ENCODE data around the gene SSX2IP.

SSX2IP gene

DNA sequence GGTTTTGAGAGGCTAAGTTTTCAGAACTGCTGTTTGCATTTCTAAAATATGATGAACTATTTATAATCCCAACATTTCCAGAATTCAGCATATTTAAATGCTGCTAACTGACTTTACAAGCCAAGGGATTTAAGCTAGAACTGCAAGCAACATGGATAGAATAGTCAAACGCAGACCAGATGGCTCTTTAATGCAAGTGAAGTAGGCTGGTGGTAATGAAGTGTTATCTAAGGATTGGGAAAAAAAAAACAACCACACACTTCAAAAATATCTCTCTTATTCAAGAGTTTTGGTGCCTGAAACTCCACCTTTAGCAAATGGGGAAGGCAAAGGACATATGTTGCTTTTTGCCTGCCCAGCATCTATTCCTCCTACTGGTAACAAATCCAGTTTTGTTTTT is 20.9 kb upstream of the SSX2IP start:
- TF ChIP-seq, protein P1, sequence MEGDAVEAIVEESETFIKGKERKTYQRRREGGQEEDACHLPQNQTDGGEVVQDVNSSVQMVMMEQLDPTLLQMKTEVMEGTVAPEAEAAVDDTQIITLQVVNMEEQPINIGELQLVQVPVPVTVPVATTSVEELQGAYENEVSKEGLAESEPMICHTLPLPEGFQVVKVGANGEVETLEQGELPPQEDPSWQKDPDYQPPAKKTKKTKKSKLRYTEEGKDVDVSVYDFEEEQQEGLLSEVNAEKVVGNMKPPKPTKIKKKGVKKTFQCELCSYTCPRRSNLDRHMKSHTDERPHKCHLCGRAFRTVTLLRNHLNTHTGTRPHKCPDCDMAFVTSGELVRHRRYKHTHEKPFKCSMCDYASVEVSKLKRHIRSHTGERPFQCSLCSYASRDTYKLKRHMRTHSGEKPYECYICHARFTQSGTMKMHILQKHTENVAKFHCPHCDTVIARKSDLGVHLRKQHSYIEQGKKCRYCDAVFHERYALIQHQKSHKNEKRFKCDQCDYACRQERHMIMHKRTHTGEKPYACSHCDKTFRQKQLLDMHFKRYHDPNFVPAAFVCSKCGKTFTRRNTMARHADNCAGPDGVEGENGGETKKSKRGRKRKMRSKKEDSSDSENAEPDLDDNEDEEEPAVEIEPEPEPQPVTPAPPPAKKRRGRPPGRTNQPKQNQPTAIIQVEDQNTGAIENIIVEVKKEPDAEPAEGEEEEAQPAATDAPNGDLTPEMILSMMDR (IDR thresholded peaks at IDR 0.05; ENCODE audit: low read length, missing control alignments), result no peak
- DNase-seq (ENCODE audit: low read depth), result no peak

DNA sequence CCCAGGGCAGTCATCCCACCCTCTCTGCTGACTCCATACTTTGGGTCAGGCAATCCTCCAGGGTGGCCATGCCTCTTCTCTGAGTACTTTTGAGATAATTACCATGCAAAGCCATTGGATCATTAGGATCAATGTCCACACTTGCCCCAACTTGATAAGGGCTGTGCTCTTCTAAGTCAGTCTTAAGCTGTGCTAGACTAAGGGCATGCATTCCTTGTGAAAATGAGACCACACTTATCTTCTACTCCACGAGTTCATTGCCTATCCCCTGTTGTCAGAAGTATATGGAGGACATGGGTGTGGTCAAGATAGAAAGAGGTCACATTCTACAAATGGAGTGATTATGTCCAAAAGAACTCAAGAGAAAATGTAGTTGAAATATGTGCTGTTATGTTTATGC is 18.9 kb upstream of the SSX2IP start:
- TF ChIP-seq, protein P1 (IDR thresholded peaks at IDR 0.05; ENCODE audit: low read length, missing control alignments), result no peak
- H3K4me3 ChIP-seq (replicated peaks; ENCODE audit: low read depth, low read length), result no peak overlapping the region
- DNase-seq (ENCODE audit: low read depth), result no peak

More for the DNA sequence above, 20.9 kb upstream of the SSX2IP start:
- no peak overlapping the region for H3K4me3 ChIP-seq (replicated peaks; ENCODE audit: low read depth, low read length)

DNA sequence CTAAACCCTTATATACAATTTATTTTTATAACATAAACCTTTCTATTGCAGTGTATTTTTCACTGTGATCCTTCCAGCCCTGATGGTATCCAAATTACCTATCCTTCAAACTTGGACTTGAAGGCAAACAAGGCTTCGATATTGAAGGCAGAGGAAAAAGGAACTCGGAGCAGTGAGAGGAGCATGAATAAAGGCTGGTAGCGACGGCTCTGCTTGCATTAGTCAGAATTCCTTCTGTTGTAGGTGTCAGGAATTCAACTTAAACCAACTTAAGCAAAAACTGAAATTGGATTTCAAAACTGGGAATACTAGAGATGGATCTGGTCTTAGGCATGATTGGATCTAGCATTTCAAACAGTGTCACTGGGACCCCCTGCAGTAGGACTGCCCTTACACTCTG is 17.8 kb upstream of the SSX2IP start:
- TF ChIP-seq, protein P1 (IDR thresholded peaks at IDR 0.05; ENCODE audit: low read length, missing control alignments), result no peak
- no peak overlapping the region for H3K4me3 ChIP-seq (replicated peaks; ENCODE audit: low read depth, low read length)
- DNase-seq (ENCODE audit: low read depth), result no peak

DNA sequence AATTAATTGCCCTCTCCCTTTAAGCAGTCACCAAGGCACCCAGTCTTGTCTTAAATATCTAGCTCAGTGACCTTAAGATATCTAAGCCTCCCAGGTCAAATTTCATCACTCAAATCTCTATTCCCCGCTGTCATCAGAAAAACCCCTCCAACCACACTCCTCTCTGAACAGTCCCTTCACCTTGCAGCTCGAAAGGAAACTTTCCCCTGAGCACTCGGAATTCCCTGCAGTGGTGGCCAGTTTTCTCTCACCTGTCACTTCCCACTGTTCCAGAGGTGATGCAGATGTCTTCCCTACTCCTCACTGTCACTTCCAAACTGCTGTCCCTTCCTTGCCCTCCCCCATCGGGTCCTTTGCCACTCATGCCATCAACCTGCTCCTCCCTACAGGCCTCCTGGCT is 15.3 kb upstream of the SSX2IP start:
- TF ChIP-seq, protein P1 (IDR thresholded peaks at IDR 0.05; ENCODE audit: low read length, missing control alignments), result no peak
- no peak for DNase-seq (ENCODE audit: low read depth)
- H3K4me3 ChIP-seq (replicated peaks; ENCODE audit: low read depth, low read length), result no peak overlapping the region

DNA sequence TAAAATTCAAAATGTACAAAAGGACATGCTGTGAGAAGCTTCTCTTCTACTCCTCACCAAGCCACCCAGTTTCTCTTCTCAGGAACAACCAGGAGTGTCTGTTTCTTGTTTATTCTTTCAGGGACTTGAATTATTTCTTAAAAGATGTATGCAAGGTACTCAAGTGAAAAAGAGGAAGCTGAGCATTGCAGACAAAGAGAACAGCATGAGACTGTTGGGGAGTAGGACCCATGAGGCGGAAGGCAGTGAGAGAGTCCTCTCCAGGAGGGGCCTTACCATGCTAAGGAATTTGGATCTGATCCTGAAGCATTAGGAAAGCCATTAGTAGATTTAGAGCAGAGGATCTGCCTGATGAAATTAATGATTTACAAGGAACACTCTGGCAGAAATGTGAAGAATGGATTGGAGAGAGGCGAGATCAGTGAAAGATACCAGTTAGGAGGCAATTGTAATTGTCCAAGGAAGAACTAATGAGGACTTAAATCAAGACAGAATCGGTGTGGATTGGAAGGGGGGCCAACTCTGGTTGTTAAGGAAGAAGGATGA is 14.7 kb upstream of the SSX2IP start:
- no peak overlapping the region for H3K4me3 ChIP-seq (replicated peaks; ENCODE audit: low read depth, low read length)
- TF ChIP-seq, protein P1 (IDR thresholded peaks at IDR 0.05; ENCODE audit: low read length, missing control alignments), result no peak
- DNase-seq (ENCODE audit: low read depth), result no peak

DNA sequence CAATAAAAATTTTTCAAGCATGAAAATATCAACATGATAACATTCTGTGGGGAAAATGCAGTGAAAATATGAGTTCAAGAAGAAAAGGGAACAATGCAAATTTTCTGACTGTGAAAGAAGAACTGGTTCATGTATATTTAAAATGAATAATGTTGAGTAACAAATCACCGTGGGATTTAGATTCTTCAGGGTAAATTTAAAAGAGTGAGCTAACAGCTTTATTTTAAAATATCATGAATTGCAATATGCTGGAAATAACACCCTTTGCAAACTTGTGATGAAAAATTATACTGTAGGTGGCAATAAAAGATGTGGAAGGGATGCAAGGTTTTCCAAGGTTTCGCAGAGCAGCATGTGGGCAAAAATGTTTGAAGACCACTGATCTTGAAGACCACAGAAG is 13.2 kb upstream of the SSX2IP start:
- TF ChIP-seq, protein P1 (IDR thresholded peaks at IDR 0.05; ENCODE audit: low read length, missing control alignments), result no peak
- H3K4me3 ChIP-seq (replicated peaks; ENCODE audit: low read depth, low read length), result no peak overlapping the region
- no peak for DNase-seq (ENCODE audit: low read depth)

DNA sequence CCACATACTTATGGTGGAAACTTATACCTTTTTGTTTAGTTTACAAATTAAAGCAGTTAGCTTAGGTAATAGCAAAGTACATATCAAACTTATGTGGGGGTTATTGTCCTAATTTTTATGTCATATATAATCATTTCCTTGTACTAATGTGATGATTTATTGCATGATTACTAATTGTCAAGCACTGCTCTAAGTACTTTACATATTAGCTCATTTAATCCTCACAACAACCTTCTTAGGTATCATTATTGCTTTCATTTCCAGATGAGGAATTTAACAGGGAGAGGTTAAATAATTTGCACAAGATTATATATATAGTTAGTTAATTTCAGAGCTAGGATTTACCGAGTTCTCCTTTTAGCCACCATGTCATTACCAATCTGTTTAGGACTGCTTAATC is 11.9 kb upstream of the SSX2IP start:
- DNase-seq (ENCODE audit: low read depth), result no peak
- no peak overlapping the region for H3K4me3 ChIP-seq (replicated peaks; ENCODE audit: low read depth, low read length)
- TF ChIP-seq, protein P1 (IDR thresholded peaks at IDR 0.05; ENCODE audit: low read length, missing control alignments), result no peak
